ENCODE measurements around the gene SNRNP48. TPM values are rescaled to one million over a fixed set of nuclear protein-coding genes. Genes with fewer than 3 reads are reported as not detected.

Gene SNRNP48
- total RNA-seq, 3 donors from 2014 or later, result 12.2 to 14.2 (median 12.5) TPM

- Mint-ChIP-seq H3K9me3 (no peaks in the 10 kb centered on the region), H3K36me3 (ENCODE audit: insufficient read depth) (no peaks in the 10 kb centered on the region), H3K4me1 (ENCODE audit: low read depth) (no peaks in the 10 kb centered on the region), H3K4me3 (no peak overlapping the region), H3K27me3 (ENCODE audit: low read depth) (peaks cover 8% of the 10 kb centered on the region)
- DNase-seq (no peak), ATAC-seq (no peak)
These were observed 43.4 kb downstream of the SNRNP48 start for GRCh38 chr6:7633361-7633760.

GRCh38 chr6:7636151-7636550 is 46.2 kb downstream of the SNRNP48 start:
- Mint-ChIP-seq H3K27me3 (ENCODE audit: low read depth) (peaks cover 2% of the 10 kb centered on the region), H3K4me3 (no peak overlapping the region), H3K36me3 (ENCODE audit: insufficient read depth) (no peaks in the 10 kb centered on the region), H3K4me1 (ENCODE audit: low read depth) (no peaks in the 10 kb centered on the region), H3K9me3 (no peaks in the 10 kb centered on the region)
- ATAC-seq (no peak), DNase-seq (no peak)

DNA sequence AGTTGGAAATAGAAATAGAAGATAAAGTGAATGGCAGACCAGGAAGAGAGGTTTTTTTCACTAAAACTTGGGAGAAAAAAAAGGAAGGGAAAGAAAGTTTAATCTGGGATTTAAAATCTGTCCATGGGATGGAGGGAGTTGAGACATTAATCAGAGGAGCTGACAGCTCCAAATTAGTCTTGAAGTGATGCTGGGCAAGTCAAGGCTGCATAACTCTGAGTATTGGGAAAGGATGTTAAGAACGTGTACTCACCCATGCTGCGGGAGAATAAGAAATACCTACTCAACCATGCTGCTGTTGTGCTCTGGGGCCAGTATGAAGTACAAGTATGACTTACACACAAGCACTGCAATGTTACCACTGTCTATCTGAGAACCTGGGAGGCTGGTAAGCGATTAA is 47.5 kb downstream of the SNRNP48 start:
- ATAC-seq (no peak), DNase-seq (no peak)
- no peaks in the 10 kb centered on the region for H3K36me3 Mint-ChIP-seq (ENCODE audit: insufficient read depth)
- no peak overlapping the region for H3K4me3 Mint-ChIP-seq
- H3K27me3 Mint-ChIP-seq (ENCODE audit: low read depth), result peaks cover 2% of the 10 kb centered on the region
- no peaks in the 10 kb centered on the region for H3K9me3 Mint-ChIP-seq
- H3K4me1 Mint-ChIP-seq (ENCODE audit: low read depth), result no peaks in the 10 kb centered on the region

DNA sequence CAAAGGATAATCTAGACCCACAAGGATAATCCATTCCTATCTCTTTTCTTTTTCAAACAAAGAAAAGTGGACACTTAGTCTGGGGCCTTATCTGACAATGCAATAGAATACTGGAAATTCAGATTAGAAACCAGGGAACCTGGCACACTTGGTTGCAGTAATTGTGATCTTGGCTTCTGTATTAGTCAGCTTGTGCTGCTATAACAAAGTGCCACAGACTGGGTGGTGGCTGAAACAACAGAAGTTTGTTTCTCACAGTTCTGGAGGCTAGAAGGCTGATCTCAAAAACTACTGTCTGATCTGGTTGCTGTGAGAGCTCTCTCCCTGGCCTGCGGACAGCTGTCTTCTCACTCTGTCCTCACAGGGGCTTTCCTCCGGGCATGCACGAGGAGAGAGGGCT is 49.4 kb downstream of the SNRNP48 start:
- H3K9me3 Mint-ChIP-seq, result no peaks in the 10 kb centered on the region
- H3K4me3 Mint-ChIP-seq, result no peak overlapping the region
- ATAC-seq (no peak), DNase-seq (no peak)
- peaks cover 2% of the 10 kb centered on the region for H3K27me3 Mint-ChIP-seq (ENCODE audit: low read depth)
- no peaks in the 10 kb centered on the region for H3K36me3 Mint-ChIP-seq (ENCODE audit: insufficient read depth)
- no peaks in the 10 kb centered on the region for H3K4me1 Mint-ChIP-seq (ENCODE audit: low read depth)

GRCh38 chr6:7640016-7640415 is 50.0 kb downstream of the SNRNP48 start:
- no peaks in the 10 kb centered on the region for H3K36me3 Mint-ChIP-seq (ENCODE audit: insufficient read depth)
- H3K9me3 Mint-ChIP-seq, result no peaks in the 10 kb centered on the region
- ATAC-seq, result no peak
- no peaks in the 10 kb centered on the region for H3K4me1 Mint-ChIP-seq (ENCODE audit: low read depth)
- DNase-seq, result no peak
- H3K27me3 Mint-ChIP-seq (ENCODE audit: low read depth), result peaks cover 2% of the 10 kb centered on the region
- no peak overlapping the region for H3K4me3 Mint-ChIP-seq

DNA sequence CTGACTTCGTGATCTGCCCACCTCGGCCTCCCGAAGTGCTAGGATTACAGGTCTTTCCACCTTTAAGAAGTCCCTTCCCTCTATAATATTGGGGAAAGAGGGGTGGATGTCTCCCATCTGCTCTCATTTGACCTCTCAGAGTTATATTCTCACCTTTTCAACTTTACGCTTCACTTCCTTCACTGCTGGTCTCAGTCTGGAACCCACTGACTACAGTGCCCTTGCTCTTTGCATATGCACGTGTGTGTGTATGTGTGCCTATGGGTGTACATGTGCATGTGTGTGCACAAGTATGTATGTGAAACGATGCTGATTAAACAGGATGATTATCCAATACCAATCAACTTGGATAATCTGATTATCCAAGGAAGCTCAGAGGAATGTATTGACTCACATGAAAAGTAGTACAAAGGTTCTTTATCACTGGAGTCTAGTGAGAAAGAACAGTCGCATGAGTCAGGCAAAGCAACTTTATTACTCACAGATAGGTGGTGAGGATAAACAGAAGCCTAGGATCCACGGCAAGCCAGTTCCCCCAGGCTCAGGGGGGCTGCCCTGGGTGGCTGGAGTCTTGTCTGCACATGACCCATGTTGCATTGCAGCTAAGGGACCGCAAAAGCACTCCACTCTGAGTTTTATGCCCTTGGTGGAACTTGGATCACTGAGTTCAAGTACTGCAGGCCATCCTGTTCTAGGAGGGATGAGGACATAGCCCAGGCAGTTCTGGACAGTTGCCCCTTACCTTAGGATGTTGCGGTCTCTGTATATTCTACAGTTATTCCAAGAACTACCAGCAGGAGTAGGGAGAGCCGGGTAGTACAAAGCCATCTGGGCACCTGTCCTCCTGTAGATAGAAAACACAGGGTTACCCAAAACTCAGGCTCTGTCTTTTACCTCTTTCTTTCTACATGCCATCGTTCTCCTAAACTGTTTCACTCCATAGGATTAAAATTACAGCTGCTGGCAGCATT is 50.9 kb downstream of the SNRNP48 start:
- Mint-ChIP-seq H3K4me1 (ENCODE audit: low read depth) (no peaks in the 10 kb centered on the region), H3K4me3 (no peak overlapping the region), H3K36me3 (ENCODE audit: insufficient read depth) (no peaks in the 10 kb centered on the region), H3K9me3 (no peaks in the 10 kb centered on the region), H3K27me3 (ENCODE audit: low read depth) (peaks cover 4% of the 10 kb centered on the region)
- no peak for ATAC-seq
- no peak for DNase-seq

DNA sequence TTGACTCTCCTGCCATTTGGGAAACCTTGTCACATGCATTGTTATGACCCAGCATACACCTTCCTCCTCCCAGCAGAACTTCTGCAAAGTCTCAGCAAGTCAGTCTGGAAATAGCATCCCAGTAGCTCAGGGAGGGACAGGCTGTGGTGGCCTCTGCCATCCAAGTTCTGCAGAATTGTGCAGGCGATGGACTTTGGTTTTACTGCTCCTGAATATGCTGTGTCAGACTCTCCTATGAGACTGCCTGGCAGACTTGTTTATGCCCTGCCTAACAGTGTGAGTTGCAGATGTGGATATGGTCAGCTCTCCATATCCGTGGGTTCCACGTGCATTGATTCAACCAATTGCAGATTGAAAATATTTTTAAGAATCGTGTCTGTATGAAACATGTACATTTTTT is 52.8 kb downstream of the SNRNP48 start:
- Mint-ChIP-seq H3K36me3 (ENCODE audit: insufficient read depth) (no peaks in the 10 kb centered on the region), H3K9me3 (no peaks in the 10 kb centered on the region), H3K4me1 (ENCODE audit: low read depth) (peaks cover 7% of the 10 kb centered on the region), H3K27me3 (ENCODE audit: low read depth) (peaks cover 2% of the 10 kb centered on the region), H3K4me3 (no peak overlapping the region)
- ATAC-seq (no peak), DNase-seq (no peak)

DNA sequence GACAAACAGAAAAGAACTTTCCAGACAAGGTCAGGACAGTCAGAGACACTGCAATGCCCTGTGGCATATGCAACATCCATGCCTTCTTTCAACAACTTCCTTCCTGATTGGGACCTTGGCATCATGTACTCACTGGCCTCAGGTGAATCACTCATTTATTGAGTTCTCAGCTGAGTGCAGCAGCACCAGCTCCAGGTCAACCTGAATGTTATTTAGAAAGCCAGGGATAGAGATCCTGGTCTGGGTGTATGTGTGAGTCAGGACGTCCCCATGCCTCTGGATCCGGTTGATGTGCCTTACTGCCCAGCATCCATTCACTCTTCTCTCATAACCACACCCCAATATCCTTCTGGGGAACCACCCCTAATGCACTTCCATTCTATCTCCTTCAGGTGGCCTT is 54.4 kb downstream of the SNRNP48 start:
- peaks cover 2% of the 10 kb centered on the region for H3K27me3 Mint-ChIP-seq (ENCODE audit: low read depth)
- H3K4me1 Mint-ChIP-seq (ENCODE audit: low read depth), result peaks cover 10% of the 10 kb centered on the region
- no peak for ATAC-seq
- no peak for DNase-seq
- no peaks in the 10 kb centered on the region for H3K36me3 Mint-ChIP-seq (ENCODE audit: insufficient read depth)
- no peaks in the 10 kb centered on the region for H3K9me3 Mint-ChIP-seq
- no peak overlapping the region for H3K4me3 Mint-ChIP-seq

DNA sequence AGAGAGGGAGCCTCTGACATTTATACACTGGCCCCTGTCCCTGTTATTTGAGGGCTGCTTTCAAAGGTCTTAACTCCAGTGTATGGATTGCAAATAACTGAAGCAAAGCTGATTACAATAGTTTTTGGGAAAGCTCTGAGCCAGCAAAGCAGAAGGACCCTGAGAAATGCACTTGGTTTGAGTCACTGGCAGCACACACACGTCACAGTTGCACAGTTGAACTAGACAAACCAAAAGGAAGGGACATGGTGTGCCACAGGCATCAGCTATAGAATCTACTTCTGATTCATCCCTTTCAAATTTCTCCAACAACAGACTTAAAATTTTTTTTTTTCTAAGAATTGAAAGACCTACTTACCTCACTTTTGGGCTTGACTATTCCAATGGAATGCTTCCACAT is 56.4 kb downstream of the SNRNP48 start:
- peaks cover 10% of the 10 kb centered on the region for H3K4me1 Mint-ChIP-seq (ENCODE audit: low read depth)
- ATAC-seq (no peak), DNase-seq (no peak)
- H3K27me3 Mint-ChIP-seq (ENCODE audit: low read depth), result peaks cover 2% of the 10 kb centered on the region
- H3K9me3 Mint-ChIP-seq, result no peaks in the 10 kb centered on the region
- no peaks in the 10 kb centered on the region for H3K36me3 Mint-ChIP-seq (ENCODE audit: insufficient read depth)
- H3K4me3 Mint-ChIP-seq, result no peak overlapping the region

DNA sequence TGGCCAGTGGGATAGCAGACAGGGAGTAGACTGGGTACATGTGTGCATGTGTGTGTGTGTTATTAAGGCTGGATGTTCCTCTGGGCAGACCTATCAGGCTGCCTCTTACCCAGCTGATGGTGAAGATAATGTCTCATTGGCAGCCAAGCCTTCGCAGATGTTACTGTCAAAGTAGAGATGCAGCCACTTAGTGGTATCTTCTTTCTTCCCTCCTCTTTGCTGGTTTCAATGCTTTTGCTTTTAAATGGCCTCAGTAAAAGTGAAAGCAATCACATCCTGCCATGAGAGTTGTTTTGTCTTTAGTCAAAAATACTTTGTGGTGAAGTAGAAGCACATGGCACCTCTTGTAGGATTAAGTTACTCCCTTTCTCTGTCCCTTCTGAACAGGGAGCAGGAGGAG is 57.5 kb downstream of the SNRNP48 start:
- H3K9me3 Mint-ChIP-seq, result no peaks in the 10 kb centered on the region
- no peak overlapping the region for H3K4me3 Mint-ChIP-seq
- H3K4me1 Mint-ChIP-seq (ENCODE audit: low read depth), result peaks cover 10% of the 10 kb centered on the region
- ATAC-seq, result peak in 1 of 2 donors; percentile 40
- no peaks in the 10 kb centered on the region for H3K36me3 Mint-ChIP-seq (ENCODE audit: insufficient read depth)
- peaks cover 2% of the 10 kb centered on the region for H3K27me3 Mint-ChIP-seq (ENCODE audit: low read depth)
- DNase-seq, result no peak

DNA sequence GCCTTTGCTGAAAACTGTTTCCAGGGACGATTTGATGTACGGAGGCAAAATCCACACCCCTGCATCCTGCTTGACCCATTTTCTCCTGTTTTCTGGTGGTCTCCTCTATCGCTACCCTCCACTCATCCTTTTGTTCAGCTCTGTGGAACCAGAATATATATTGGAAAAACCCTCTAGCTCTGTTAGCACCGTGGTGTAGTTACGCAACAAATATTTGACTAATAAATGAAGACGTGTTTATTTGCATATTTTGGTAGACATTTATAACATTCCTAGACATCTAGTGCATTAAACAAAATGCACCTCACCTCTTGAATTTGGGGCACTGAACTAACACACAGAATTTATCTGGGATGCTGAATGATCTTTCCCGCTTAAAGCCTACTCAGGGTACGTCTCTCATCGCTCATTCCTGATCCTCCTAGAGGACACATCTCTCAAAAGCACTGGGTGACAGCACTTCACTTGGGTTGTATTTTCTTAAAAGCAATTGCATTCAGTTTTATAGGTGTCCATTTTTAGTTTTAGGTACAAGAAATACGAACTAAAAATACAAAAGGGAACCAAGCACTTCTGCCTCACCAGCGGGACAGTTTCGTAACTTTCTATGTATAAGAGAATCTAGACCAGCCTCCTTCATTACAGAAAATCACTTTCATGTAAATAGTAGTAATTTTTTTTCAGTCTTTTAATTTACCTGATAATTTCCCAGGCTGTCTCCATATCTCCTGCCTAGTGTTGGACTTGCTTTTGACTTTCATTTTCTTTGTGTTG is 59.2 kb downstream of the SNRNP48 start:
- H3K27me3 Mint-ChIP-seq (ENCODE audit: low read depth), result peaks cover 6% of the 10 kb centered on the region
- H3K9me3 Mint-ChIP-seq, result no peaks in the 10 kb centered on the region
- H3K4me1 Mint-ChIP-seq (ENCODE audit: low read depth), result peaks cover 10% of the 10 kb centered on the region
- H3K36me3 Mint-ChIP-seq (ENCODE audit: insufficient read depth), result no peaks in the 10 kb centered on the region
- no peak for DNase-seq
- H3K4me3 Mint-ChIP-seq, result no peak overlapping the region
- no peak for ATAC-seq

- no peaks in the 10 kb centered on the region for H3K9me3 Mint-ChIP-seq
These were observed 60.9 kb downstream of the SNRNP48 start for GRCh38 chr6:7650878-7651277.

DNA sequence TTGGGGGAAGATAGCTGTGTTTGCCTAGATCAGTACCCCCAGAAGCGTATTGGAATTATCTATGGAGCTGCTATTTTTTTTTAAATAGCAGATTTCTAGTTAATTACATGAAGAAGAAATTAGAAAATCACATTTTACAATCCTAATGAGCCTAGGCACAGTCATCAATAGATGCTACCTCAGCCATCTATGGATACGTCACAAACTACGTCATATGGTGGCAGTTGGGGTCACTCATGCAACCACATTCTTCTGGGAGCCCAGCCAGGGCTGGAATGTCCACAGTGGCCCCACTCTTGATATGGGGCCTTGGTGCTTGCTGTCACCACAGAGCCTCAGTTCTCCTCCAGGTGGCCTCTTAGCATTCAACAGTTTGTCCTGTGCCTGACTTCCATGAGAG is 63.0 kb downstream of the SNRNP48 start:
- H3K36me3 Mint-ChIP-seq (ENCODE audit: insufficient read depth), result no peaks in the 10 kb centered on the region
- H3K4me1 Mint-ChIP-seq (ENCODE audit: low read depth), result peaks cover 2% of the 10 kb centered on the region
- peaks cover 6% of the 10 kb centered on the region for H3K27me3 Mint-ChIP-seq (ENCODE audit: low read depth)
- H3K9me3 Mint-ChIP-seq, result no peaks in the 10 kb centered on the region
- ATAC-seq (no peak), DNase-seq (no peak)
- no peak overlapping the region for H3K4me3 Mint-ChIP-seq

More at GRCh38 chr6:7650878-7651277, 60.9 kb downstream of the SNRNP48 start:
- peaks cover 4% of the 10 kb centered on the region for H3K27me3 Mint-ChIP-seq (ENCODE audit: low read depth)
- ATAC-seq, result no peak
- peaks cover 10% of the 10 kb centered on the region for H3K4me1 Mint-ChIP-seq (ENCODE audit: low read depth)
- no peak for DNase-seq
- no peak overlapping the region for H3K4me3 Mint-ChIP-seq
- no peaks in the 10 kb centered on the region for H3K36me3 Mint-ChIP-seq (ENCODE audit: insufficient read depth)

GRCh38 chr6:7656355-7656754 is 66.4 kb downstream of the SNRNP48 start:
- Mint-ChIP-seq H3K4me3 (no peak overlapping the region), H3K9me3 (no peaks in the 10 kb centered on the region), H3K4me1 (ENCODE audit: low read depth) (no peaks in the 10 kb centered on the region), H3K36me3 (ENCODE audit: insufficient read depth) (no peaks in the 10 kb centered on the region), H3K27me3 (ENCODE audit: low read depth) (peaks cover 18% of the 10 kb centered on the region)
- no peak for ATAC-seq
- DNase-seq, result no peak

- no peak overlapping the region for H3K4me3 Mint-ChIP-seq
- DNase-seq (no peak), ATAC-seq (no peak)
- peaks cover 23% of the 10 kb centered on the region for H3K27me3 Mint-ChIP-seq (ENCODE audit: low read depth)
- H3K4me1 Mint-ChIP-seq (ENCODE audit: low read depth), result no peaks in the 10 kb centered on the region
- H3K36me3 Mint-ChIP-seq (ENCODE audit: insufficient read depth), result no peaks in the 10 kb centered on the region
- no peaks in the 10 kb centered on the region for H3K9me3 Mint-ChIP-seq
These were observed 68.5 kb downstream of the SNRNP48 start for GRCh38 chr6:7658543-7658942.
